SK-N-SH treated with all-trans-retinoic acid at 6 μM for 48 hours (cell line): Measurements from ENCODE around the gene GAK.

Source experiments
- CSRNP3 ChIP-seq: fragments of 250-450 bp; sonication (Bioruptor Pico); IDR thresholded peaks from 2 replicates; pipeline ENCODE4 v1.5.1; 2021; ENCODE audit warnings: mild to moderate bottlenecking, moderate library complexity
- GLIS3 ChIP-seq: fragments of 250-450 bp; sonication (Bioruptor Pico); IDR thresholded peaks from 2 replicates; pipeline ENCODE4 v1.5.0; 2020; ENCODE audit warnings: mild to moderate bottlenecking, moderate library complexity
- SNAI2 ChIP-seq: fragments of 250-450 bp; sonication (Bioruptor Pico); IDR thresholded peaks from 2 replicates; pipeline ENCODE4 v1.5.0; 2020; ENCODE audit warnings: mild to moderate bottlenecking, moderate library complexity

- TF ChIP-seq CSRNP3 (CRISPR knock-in tag), result no peak
- TF ChIP-seq SNAI2 (CRISPR knock-in tag), result no peak
- TF ChIP-seq GLIS3 (CRISPR knock-in tag), result no peak
Measured at GRCh38 chr4:946517-947471, 14.7 kb upstream of the GAK start.
